NCI-H1092 (cell line): ENCODE results near the gene DST.

Experiments used
- DNase-seq: peaks from one replicate; lab custom pipeline; 2025; lab: John Stamatoyannopoulos, UW

Gene DST

DNA sequence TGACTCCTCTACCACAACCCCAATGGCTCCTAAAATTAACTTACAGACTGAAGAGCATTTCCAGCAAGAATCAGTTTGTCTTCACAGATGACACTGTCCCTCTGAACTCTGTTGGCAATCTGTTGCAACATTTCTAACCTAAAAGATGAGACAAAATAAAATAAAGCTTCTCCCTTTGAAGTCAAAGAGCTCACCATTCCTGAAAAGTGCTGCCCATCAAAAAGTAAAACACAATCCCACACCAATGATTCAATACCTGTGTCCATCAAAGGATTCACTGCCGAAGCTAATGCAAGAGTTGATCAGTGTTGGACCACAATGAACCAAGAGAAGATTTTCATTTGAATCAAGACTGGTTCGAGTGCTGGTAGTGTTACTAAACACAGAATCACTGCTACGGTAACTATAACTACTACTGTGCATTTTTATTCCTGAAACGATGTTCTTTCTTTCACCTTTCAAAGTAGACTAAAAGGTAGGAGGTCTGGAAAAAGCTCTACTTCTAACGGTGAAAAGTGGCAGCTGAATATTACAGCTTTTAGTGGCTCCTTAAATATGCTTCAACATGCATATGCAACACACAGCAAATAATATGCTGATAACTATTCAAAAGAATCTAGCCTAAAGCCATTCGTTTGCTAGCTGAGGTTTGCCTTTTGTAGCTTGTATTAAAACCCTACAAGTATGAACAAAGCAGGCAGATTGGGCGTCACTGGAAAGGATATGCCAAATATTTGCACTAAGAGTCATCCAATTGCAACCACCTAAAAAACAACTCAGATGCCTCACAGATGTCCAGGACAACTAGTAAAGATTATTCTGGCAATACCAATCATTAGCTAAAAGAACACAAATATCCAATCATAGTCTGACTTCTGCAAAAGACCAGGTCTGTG is at the start of gene DST:
TSS of gene DST (minus strand) at position 524 of the 896 bp plus-strand sequence.
- no peak for DNase-seq

GRCh38 chr6:56691814-56692213 is 49.1 kb upstream of the DST start:
- DNase-seq = no peak

DNA sequence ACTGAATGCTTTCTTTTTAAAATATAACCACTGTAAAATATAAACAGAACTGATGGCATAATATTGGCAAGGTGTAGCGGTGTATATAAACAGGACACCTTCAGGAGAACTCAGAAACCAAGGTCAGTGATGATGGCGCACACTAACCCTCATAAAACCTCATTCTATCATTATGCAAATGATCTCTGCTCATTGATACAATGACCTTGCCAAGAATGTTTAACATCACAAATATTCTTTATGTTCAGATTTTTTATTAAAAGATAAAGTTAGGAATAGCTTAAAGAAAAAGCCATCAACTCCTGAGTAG is 48.6 kb upstream of the DST start:
- DNase-seq = no peak

GRCh38 chr6:56690519-56691285 is 48.0 kb upstream of the DST start:
- DNase-seq = no peak

DNA sequence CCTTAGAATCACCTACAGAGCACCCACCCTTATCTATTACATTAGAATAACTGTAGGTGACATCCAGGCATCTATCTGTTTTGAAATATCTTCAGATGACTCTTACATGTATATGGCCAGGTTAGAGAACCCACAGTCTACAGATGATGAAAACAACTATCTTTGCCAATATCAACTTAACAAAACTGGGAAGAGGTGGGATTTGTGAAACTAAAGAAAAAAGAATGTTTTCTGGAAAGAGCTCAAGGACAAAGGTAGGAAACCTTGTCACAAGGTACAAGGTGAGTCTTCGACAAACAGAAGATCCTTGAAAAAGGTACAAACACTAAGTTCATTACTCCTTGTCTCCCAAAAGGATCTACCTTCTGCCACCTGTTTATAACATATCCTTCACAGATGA is 47.0 kb upstream of the DST start:
- DNase-seq = no peak

GRCh38 chr6:56689114-56689513 is 46.4 kb upstream of the DST start:
- DNase-seq = no peak

DNA sequence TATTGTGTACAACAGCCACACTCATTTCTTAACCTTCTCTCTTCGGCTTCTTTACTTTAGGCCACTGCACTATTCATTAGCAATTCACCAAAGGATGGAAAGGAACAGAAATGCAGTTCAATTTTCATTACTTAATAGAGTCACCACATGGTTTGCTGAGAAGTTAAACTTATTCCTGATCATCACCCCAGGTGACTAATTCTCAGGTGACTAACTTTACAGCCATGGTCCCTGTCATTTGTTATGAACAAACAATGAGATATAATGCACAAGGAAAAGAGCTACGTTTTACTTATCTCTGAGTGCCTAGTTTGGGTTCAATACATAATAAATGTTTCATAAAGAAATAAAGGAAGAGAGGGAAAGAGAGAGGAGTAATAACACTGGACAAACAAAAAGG is 45.8 kb upstream of the DST start:
- no peak for DNase-seq

- DNase-seq = no peak
Measured at GRCh38 chr6:56687551-56687950, 44.9 kb upstream of the DST start.

DNA sequence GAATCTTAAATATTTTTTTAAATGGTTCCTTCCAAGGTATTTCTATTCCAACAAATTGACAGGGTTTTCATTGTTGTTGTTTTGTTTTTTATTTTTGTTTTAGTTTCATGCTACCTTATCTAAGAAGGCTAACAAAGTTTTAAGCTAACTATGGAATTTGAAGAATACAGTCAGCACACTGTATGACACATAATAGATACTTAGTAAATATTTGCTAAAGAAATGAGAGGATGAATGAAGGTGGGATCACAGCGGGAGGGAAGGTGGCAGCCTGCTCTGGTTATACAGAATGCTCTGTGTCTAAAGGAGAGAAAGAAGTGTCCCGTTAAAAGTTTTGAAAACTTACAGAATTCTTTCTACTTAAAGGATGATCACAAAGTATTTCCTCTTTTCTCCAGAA is 43.7 kb upstream of the DST start:
- no peak for DNase-seq

GRCh38 chr6:56685994-56686393 is 43.3 kb upstream of the DST start:
- DNase-seq = no peak

DNA sequence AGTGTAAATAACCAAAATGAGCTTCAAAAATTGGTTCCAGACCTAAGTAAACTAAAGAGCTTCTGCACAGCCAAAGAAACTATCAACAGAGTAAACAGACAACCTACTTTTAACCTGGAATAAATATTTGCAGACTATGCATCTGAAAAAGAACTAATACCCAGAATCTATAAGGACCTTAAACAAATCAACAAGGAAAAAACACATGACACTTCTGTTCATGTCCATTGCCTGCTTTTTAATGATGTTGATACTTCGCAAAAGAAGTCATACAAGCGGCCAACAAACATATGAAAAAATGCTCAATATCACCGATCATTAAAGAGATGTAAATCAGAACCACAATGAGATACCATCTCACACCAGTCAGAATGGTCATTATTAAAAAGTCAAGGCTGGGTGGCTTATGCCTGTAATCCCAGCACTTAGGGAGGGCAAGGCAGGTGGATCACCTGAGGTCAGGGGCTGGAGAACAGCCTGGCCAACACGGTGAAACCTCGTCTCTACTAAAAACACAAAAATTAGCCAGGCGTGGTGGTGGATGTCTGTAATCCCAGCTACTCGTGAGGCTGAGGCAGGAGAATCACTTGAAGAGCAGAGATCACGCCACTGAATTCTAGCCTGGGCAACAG is 42.5 kb upstream of the DST start:
- DNase-seq = no peak

GRCh38 chr6:56684342-56685101 is 41.8 kb upstream of the DST start:
- DNase-seq = no peak

GRCh38 chr6:56683882-56684281 is 41.2 kb upstream of the DST start:
- DNase-seq = no peak

DNA sequence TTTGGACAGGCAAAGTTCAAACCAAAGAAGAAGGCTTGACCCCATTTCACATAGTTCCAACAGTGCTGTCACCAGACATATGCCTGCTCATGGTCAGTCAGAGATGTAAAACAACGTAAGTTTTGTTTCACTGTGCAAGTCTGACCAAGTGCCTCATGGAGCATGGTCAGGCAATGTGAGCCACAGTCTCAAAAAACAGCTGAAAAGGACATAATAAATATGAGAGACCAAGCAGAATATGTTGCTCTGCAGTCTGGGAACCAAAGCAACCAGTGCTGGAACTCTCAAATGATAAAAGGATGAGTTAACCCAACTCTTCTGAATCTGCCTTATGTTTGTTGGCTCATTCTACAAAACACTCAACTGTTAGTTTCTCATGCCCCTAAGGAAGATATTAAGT is 39.9 kb upstream of the DST start:
- DNase-seq = no peak

DNA sequence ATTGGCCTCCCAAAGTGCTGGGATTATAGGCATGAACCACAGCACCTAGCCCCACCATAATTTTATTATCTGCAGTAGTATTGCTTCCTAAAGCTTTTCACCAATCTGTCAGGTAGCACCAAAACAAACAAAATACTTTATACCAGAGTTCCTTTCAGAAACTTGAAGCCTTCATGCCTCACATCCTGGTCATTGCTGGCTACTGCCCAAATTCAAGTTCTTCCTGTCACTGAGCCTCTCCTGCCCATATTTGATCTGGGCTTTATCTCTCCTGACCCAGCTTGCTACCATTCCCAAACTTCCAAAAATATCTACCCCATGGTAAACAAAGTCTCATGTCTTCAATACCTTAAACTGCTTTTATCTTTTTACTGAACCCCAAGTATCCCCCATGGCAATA is 34.9 kb upstream of the DST start:
- no peak for DNase-seq

DNA sequence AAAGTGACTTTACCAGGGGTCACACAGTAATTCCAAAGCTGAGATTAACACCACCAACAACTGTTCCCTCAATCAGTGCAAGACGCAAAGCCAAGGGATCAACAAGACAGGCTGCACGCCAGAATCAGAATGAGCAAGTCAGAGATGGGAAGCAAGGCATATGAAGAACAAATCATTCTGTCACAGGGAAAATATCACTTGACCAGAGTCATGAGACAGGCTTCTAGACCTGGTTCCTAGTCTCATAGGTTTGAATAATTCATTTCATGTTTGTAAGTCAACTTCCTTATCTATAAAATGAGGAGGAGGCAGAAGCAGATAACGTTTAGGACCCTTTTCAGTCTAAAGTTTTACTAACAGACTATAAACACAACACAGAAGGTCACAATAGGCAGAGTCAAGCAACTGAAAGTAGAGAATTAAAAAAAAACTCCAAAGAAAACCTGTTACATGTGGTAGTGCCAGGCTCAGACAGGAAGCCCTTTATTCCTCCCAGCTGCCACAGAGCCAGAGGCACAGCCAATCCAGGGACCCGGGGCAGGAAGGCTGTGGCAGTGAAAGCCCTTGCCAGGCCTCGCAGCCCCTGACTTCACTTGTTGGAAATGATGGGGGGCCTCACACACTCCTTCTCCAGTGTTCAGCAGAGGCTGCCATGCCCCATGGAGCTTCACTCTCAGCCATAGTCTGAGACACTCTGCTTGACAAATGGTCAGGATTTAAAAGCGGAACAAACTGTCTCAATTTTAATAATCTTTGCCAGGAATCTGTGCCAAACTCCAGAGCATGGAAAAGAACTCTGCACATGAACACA is 29.2 kb upstream of the DST start:
- no peak for DNase-seq

- DNase-seq = no peak
Measured at GRCh38 chr6:56671160-56671559, 28.5 kb upstream of the DST start.

DNA sequence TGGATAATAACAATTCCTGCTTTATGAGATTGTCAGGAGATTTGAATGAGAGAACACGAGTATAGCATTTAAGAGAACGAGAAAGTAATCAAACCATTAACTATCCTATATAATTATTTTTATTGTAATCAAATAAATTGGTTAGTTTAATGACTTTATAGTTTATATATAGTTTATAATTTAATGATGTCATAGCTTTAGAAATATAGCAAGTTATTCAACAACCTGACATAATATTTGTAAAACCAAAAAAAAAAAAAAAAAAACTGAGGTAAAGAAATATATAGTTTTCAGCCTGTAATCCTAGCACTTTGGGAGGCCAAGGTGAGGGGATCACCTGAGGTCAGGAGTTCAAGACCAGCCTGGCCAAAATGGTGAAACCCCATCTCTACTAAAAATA is 26.4 kb upstream of the DST start:
- no peak for DNase-seq

DNA sequence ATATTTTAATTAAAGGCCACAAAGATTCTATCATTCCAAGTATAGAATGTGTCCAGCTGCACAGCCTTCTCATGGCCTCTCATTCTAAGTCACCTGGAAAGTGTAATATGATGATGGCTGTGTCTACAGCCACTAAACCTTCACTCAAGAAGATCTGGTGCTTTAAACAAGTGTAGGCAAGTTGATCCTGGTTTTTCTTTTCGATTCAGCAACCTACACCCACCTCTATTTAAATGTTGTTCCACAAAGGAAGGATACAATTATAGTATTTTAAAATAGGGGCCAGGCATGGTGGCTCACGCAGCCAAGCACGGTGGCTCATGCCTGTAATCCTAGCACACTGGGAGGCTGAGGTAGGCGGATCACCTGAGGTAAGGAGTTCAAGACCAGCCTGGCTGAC is 25.5 kb upstream of the DST start:
- no peak for DNase-seq

DNA sequence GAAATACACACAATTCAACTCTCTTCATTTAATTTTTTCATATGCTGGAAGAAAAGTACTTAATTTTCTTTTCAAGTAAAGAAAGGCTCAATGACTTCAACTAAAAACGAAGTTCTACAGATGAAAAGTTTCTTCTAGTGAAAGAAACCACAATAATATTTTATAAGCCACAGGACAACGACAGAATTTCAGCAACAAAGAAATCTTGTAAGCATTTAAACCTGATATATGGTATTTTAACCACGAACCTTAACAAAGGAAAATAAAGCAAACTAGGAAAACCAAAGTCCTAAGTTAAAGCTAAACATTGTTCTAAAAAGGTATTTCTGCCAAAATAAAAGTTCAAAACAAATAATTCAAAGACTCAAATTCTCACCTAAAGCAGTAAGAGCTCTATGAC is 24.6 kb upstream of the DST start:
- no peak for DNase-seq

DNA sequence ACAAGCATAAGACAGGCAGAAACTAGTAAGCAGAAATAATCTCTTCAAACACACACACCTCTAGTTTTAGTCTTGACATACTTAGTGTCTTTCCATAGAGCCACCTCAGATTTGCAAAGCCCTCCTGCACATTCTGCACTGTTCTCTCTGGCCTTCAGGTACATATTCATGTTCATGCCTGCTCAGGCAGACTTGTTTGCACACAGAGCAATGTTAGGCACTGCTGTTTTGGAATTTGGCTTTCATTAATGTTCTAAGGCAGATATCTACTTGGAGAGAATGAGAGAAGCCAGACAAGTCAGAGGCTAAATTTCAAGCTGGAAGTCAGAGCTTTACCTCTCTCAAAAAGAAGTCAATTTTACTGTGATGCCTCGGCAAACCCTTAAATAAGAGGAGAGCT is 21.3 kb upstream of the DST start:
- DNase-seq = no peak

- no peak for DNase-seq
Measured at GRCh38 chr6:56663344-56663743, 20.7 kb upstream of the DST start.
